Liver (tissue), 9 donors: ENCODE data around the gene C13orf42. TPM values are rescaled to one million over a fixed set of nuclear protein-coding genes. Genes with fewer than 3 reads are reported as not detected.

Experiments
- DNase-seq: peaks from one replicate; pipeline ENCODE4 v3.0.0-alpha.2; 2017; ENCODE audit warnings: low spot score
- H3K27ac ChIP-seq, 2 donors: one replicate each; pipeline ENCODE4 v1.7.0; 2013; ENCODE audit warnings: inconsistent platforms in 2 of 2, low read length in 2 of 2, control low read depth in 1 of 2, low read depth in 1 of 2, mild to moderate bottlenecking in 1 of 2
- H3K27me3 ChIP-seq, 4 donors: one replicate each; pipeline versions ENCODE4 v1.6.1 to v1.7.0; 2013; ENCODE audit warnings: low read length in 3 of 4, inconsistent platforms in 1 of 4, mild to moderate bottlenecking in 1 of 4, moderate library complexity in 1 of 4; ENCODE audit not compliant: control insufficient read depth in 4 of 4, insufficient read depth in 4 of 4
- H3K36me3 ChIP-seq, 4 donors: one replicate each; pipeline versions ENCODE4 v1.6.1 to v1.7.0; 2013; ENCODE audit warnings: low read length in 3 of 4, mild to moderate bottlenecking in 3 of 4, low read depth in 1 of 4, moderate library complexity in 1 of 4; ENCODE audit not compliant: control insufficient read depth in 4 of 4, insufficient read depth in 3 of 4
- H3K4me1 ChIP-seq, 4 donors: one replicate each; pipeline versions ENCODE4 v1.6.1 to v1.7.0; 2013; ENCODE audit warnings: low read length in 3 of 4, mild to moderate bottlenecking in 3 of 4, moderate library complexity in 1 of 4; ENCODE audit not compliant: control insufficient read depth in 4 of 4, insufficient read depth in 4 of 4
- H3K4me3 ChIP-seq, 3 donors: one replicate each; pipeline versions ENCODE4 v1.6.1 to v1.7.0; 2013; ENCODE audit warnings: low read length in 3 of 3, control low read depth in 1 of 3, low read depth in 1 of 3, mild to moderate bottlenecking in 1 of 3
- H3K9ac ChIP-seq, 2 donors: one replicate each; pipeline ENCODE4 v1.7.0; 2013; ENCODE audit warnings: low read length in 2 of 2, mild to moderate bottlenecking in 2 of 2, moderate library complexity in 2 of 2, control low read depth in 1 of 2, low read depth in 1 of 2
- H3K9me3 ChIP-seq, 4 donors: one replicate each; pipeline versions ENCODE4 v1.6.1 to v1.7.0; 2013; ENCODE audit warnings: low read length in 3 of 4; ENCODE audit not compliant: control insufficient read depth in 4 of 4
- EGR1 ChIP-seq, 2 donors: IDR thresholded peaks; 2 replicates each; pipeline ENCODE4 v1.6.1; 2016 to 2018; ENCODE audit warnings: antibody characterized with exemption in 2 of 2, low read depth in 2 of 2
- FOXA1 ChIP-seq: IDR thresholded peaks from 2 replicates; pipeline ENCODE4 v1.6.1; 2016; ENCODE audit warnings: antibody characterized with exemption
- FOXA2 ChIP-seq: IDR thresholded peaks from 2 replicates; pipeline ENCODE4 v1.6.1; 2016; ENCODE audit warnings: antibody characterized with exemption
- HNF4A ChIP-seq, 2 donors: conservative IDR thresholded peaks; 2 replicates each; pipeline ENCODE4 v1.6.1; 2016; ENCODE audit warnings: antibody characterized with exemption in 2 of 2, mild to moderate bottlenecking in 2 of 2
- HNF4G ChIP-seq: IDR thresholded peaks from 2 replicates; pipeline ENCODE4 v1.6.1; 2016; ENCODE audit warnings: antibody characterized with exemption
- JUND ChIP-seq, 2 donors: IDR thresholded peaks; 2 replicates each; pipeline ENCODE4 v1.6.1; 2016; ENCODE audit warnings: antibody characterized with exemption in 2 of 2
- MAX ChIP-seq: IDR thresholded peaks from 2 replicates; pipeline ENCODE4 v1.6.1; 2016; ENCODE audit warnings: antibody characterized with exemption
- NR2F2 ChIP-seq: IDR thresholded peaks from 2 replicates; pipeline ENCODE4 v1.6.1; 2016; ENCODE audit warnings: antibody characterized with exemption
- RXRA ChIP-seq, 2 donors: IDR thresholded peaks; 2 replicates each; pipeline ENCODE4 v1.6.1; 2017 to 2018; ENCODE audit warnings: antibody characterized with exemption in 2 of 2, mild to moderate bottlenecking in 1 of 2
- SP1 ChIP-seq: IDR thresholded peaks from 2 replicates; pipeline ENCODE4 v1.6.1; 2018; ENCODE audit warnings: antibody characterized with exemption, mild to moderate bottlenecking
- TAF1 ChIP-seq: conservative IDR thresholded peaks from 2 replicates; pipeline ENCODE4 v1.6.1; 2016; ENCODE audit warnings: antibody characterized with exemption, mild to moderate bottlenecking
- YY1 ChIP-seq: IDR thresholded peaks from 2 replicates; pipeline ENCODE4 v1.6.1; 2016; ENCODE audit warnings: antibody characterized with exemption, mild to moderate bottlenecking
- ZBTB33 ChIP-seq: IDR thresholded peaks from 2 replicates; pipeline ENCODE4 v1.6.1; 2016; ENCODE audit warnings: antibody characterized with exemption
- WGBS: extraction: QIAGEN DNeasy Blood & Tissue Kit; methylation state at CpG from one replicate; pipeline ENCODE4 v1.1.7; 2013; 5-methylcytosine and 5-hydroxymethylcytosine counted together
- polyA plus RNA-seq, 2 donors: library from polyadenylated mRNA; stranded (reverse) in 1 of 2; unstranded in 1 of 2; fragments of 200-250 nt in 1 of 2; fragments of >200 nt in 1 of 2; fragmentation: Nextera tagmentation in 1 of 2; extraction: Ambion mirVana in 1 of 2; gene quantifications; one replicate each; pipeline versions ENCODE4 v1.2.1 to v1.2.3, GENCODE V29; 2013 to 2015
- total RNA-seq, 2 donors: library from RNA; depleted of rRNA; stranded (reverse); fragments of >200 nt; gene quantifications; one replicate each; pipeline ENCODE4 v1.2.3, GENCODE V29; 2014
- TF ChIP-seq, protein P1 (sequence below): IDR thresholded peaks from 2 replicates; pipeline ENCODE4 v1.6.1; 2016; ENCODE audit warnings: antibody characterized with exemption, mild to moderate bottlenecking
- TF ChIP-seq, protein P2 (sequence below): IDR thresholded peaks from 2 replicates; pipeline ENCODE4 v1.6.1; 2016; ENCODE audit warnings: antibody characterized with exemption
- donor health status: healthy.
- donor health status: healthy.
- donor health status: healthy.
- donor health status: healthy.
- donor health status: healthy.

Gene C13orf42
- total and polyA plus RNA-seq, 4 donors: 0.08 TPM; not detected in 3

DNA sequence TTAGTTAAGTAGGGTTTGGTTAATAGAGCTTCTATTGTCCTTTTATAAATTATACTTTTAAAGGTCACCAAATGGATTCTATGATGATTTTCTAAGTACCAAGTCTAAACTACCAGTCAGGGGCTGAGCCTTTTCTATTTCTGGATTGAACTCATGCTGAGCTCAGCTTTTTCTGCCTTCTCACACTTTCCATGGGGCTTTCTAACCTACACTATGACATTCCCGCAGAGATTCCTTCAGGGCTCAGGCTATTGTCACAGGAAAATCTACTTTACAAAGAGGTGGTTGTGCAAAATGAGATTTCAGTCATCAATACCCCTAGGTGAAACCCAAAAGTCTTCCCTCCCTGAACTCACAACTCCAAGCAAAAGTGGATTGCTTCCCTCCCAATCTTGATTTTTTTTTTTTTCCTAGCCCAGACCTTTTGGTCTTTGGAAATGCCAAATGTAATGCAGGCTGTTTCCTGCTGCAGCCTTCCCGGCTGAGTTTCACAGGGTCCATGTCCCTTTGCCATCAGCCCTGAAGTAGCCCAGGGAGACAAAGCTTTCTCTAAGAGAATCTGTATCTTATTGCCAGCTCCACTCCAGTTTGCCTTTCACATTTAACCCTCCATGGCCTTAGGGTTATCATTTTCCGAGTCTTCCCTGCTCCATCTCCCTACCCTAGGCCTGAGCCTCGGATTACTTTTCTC, 13.6 kb downstream of the C13orf42 start:
- H3K27ac ChIP-seq: no peak overlapping the region
- H3K4me3 ChIP-seq: no peak overlapping the region
- no peaks in the 10 kb centered on the region for H3K4me1 ChIP-seq
- TF ChIP-seq, protein P1, sequence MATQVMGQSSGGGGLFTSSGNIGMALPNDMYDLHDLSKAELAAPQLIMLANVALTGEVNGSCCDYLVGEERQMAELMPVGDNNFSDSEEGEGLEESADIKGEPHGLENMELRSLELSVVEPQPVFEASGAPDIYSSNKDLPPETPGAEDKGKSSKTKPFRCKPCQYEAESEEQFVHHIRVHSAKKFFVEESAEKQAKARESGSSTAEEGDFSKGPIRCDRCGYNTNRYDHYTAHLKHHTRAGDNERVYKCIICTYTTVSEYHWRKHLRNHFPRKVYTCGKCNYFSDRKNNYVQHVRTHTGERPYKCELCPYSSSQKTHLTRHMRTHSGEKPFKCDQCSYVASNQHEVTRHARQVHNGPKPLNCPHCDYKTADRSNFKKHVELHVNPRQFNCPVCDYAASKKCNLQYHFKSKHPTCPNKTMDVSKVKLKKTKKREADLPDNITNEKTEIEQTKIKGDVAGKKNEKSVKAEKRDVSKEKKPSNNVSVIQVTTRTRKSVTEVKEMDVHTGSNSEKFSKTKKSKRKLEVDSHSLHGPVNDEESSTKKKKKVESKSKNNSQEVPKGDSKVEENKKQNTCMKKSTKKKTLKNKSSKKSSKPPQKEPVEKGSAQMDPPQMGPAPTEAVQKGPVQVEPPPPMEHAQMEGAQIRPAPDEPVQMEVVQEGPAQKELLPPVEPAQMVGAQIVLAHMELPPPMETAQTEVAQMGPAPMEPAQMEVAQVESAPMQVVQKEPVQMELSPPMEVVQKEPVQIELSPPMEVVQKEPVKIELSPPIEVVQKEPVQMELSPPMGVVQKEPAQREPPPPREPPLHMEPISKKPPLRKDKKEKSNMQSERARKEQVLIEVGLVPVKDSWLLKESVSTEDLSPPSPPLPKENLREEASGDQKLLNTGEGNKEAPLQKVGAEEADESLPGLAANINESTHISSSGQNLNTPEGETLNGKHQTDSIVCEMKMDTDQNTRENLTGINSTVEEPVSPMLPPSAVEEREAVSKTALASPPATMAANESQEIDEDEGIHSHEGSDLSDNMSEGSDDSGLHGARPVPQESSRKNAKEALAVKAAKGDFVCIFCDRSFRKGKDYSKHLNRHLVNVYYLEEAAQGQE: no peak
- TF ChIP-seq SP1 (no peak), JUND (IDR thresholded peaks at IDR 0.05) (no peak), TAF1 (no peak), HNF4A (conservative IDR thresholded peaks at IDR 0.05) (no peak), YY1 (no peak), HNF4G (no peak)
- TF ChIP-seq, protein P2, sequence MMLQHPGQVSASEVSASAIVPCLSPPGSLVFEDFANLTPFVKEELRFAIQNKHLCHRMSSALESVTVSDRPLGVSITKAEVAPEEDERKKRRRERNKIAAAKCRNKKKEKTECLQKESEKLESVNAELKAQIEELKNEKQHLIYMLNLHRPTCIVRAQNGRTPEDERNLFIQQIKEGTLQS: no peak
- H3K9ac ChIP-seq: no peak overlapping the region
- H3K36me3 ChIP-seq: no peaks in the 10 kb centered on the region
- H3K9me3 ChIP-seq: no peaks in the 10 kb centered on the region
- no peak for DNase-seq
- 83% methylated on average over 4 of the region's 4 CpGs for WGBS
- no peaks in the 10 kb centered on the region for H3K27me3 ChIP-seq

DNA sequence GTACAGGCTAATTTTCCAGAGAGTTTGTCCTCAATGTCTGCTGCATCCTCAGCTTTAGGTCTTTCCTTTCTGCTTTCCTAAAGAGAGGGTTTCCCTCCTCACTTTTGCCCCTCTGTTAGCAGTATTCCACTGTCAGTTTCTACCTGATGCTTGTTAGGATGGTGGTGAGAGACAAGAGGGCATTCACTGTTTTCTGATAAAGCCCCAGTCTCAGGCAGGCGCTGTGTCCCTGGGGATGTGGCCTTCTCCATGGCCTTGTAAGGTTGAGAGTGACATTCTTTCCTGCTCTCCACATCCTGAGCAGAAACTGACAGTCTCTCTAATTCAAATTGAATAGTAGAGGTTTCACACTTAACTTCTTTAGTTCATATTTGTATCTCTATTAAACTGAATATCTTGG, 14.9 kb downstream of the C13orf42 start:
- H3K36me3 ChIP-seq: no peaks in the 10 kb centered on the region
- WGBS: 86% methylated on average over 1 of the region's 1 CpG
- H3K9ac ChIP-seq: no peak overlapping the region
- H3K4me1 ChIP-seq: no peaks in the 10 kb centered on the region
- no peaks in the 10 kb centered on the region for H3K27me3 ChIP-seq
- H3K4me3 ChIP-seq: no peak overlapping the region
- no peak for TF ChIP-seq JUND (IDR thresholded peaks at IDR 0.05)
- no peak for TF ChIP-seq EGR1 (IDR thresholded peaks at IDR 0.05; ENCODE audit: low read depth in 2 of 2)
- TF ChIP-seq TAF1: no peak
- TF ChIP-seq MAX: no peak
- no peak for TF ChIP-seq NR2F2
- no peak for TF ChIP-seq HNF4G
- no peak for TF ChIP-seq HNF4A (conservative IDR thresholded peaks at IDR 0.05)
- no peak for TF ChIP-seq RXRA (IDR thresholded peaks at IDR 0.05)
- no peak for TF ChIP-seq FOXA1
- no peak for TF ChIP-seq SP1
- TF ChIP-seq, protein P1: no peak
- TF ChIP-seq ZBTB33: no peak
- TF ChIP-seq FOXA2: no peak
- no peak for DNase-seq
- no peaks in the 10 kb centered on the region for H3K9me3 ChIP-seq
- no peak overlapping the region for H3K27ac ChIP-seq
